ENCODE data around the gene CEP63. TPM values are rescaled to one million over a fixed set of nuclear protein-coding genes. Genes with fewer than 3 reads are reported as not detected.
"Not testable (repeated sequence)": the region's sequence is repeated elsewhere in the genome, so short reads cannot be mapped to it uniquely, and the experiment has no call there.

The CEP63 gene
- polyA plus RNA-seq, 1 donor from 2014 or later = 23.9 TPM

DNA sequence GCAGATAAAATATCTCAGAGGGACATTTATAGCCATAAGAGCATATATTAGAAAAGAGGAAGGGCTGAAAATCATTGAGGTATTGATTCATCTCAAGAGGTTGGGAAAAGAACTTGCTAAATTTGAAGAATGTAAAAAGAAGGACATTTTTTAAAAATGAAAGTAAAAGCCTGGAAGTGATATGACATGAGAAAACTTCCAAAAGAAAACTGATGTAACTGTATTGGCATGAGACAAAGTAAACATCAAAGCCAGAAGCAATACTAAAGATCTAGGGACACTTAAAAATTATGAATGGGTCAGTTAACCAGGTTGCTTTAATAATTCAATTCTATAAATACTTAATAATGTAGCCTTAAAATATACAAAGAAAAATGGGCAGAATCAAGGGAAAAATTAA lies 31.9 kb downstream of the CEP63 start:
- Mint-ChIP-seq H3K36me3 (peaks cover 34% of the 10 kb centered on the region), H3K4me3 (no peak overlapping the region)

DNA sequence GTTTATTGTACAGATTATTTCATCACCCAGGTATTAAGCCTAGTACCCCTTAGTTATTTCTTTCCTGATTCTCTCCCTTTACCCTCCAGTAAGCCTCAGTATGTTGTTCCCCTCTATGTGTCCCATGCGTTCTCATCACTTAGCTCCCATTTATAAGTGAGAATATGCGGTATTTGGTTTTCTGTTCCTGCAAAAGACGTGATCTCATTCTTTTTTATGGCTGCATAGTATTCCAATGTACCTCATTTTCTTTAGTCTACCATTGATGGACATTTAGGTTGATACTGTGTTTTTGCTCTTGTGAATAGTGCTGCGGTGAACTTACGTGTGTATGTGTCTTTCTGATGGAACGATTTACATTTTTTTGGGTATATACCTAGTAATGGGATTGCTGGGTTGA lies 36.7 kb downstream of the CEP63 start:
- peaks cover 0 to 2% (median under 1%) of the 10 kb centered on the region in 3 donors for H3K4me1 Mint-ChIP-seq
- no peak overlapping the region for H3K4me3 Mint-ChIP-seq
- H3K27me3 Mint-ChIP-seq = no peaks in the 10 kb centered on the region
- H3K36me3 Mint-ChIP-seq = peaks cover 38% of the 10 kb centered on the region
- H3K9me3 Mint-ChIP-seq = peaks cover 17 to 62% (median 20%) of the 10 kb centered on the region in 3 donors
- H3K27ac Mint-ChIP-seq = no peak overlapping the region

More for the DNA sequence above, 31.9 kb downstream of the CEP63 start:
- Mint-ChIP-seq H3K9me3 (peaks cover 5 to 28% (median 7%) of the 10 kb centered on the region in 3 donors), H3K27me3 (no peaks in the 10 kb centered on the region), H3K4me1 (peaks cover 0 to 6% (median 2%) of the 10 kb centered on the region in 3 donors), H3K27ac (no peak overlapping the region)

DNA sequence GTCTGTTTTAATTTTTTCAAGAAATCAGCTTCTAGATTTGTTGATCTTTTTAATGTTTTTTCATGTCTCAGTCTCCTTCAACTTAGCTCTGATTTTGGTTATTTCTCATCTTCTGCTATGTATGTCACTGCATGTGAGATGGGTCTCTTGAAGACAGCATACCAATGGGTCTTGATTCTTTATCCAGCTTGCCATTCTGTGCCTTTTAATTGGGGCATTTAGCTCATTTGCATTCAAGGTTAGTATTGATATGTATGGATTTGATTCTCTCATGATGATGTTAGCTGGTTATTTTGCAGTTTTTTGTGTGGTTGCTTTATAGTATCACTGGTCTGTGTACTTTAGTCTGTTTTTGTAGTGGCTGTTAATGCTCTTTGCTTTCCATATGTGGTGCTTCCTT lies 39.4 kb downstream of the CEP63 start:
- H3K36me3 Mint-ChIP-seq = peaks cover 32% of the 10 kb centered on the region
- H3K9me3 Mint-ChIP-seq = peaks cover 14 to 52% (median 17%) of the 10 kb centered on the region in 3 donors
- H3K27ac Mint-ChIP-seq = no peak overlapping the region
- no peak overlapping the region for H3K4me3 Mint-ChIP-seq
- no peaks in the 10 kb centered on the region for H3K27me3 Mint-ChIP-seq
- peaks cover 0 to 2% (median 0%) of the 10 kb centered on the region in 3 donors for H3K4me1 Mint-ChIP-seq

DNA sequence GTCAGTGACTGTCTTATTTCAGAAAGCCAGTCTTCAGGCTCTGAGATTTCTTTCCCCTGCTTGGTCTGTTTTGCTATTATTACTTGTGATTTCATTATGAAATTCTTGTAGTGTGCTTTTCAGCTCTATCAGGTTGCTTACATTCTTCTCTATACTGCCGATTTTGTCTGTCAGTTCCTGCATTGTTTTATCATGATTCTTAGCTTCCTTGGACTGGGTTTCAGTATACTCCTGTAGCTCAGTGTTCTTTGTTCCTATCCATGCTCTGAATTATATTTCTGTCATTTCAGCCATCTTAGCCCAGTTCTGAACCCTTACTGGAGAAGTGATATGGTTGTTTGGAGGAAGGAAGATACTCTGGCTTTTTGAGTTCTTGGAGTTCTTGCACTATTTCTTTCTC lies 40.5 kb downstream of the CEP63 start:
- Mint-ChIP-seq H3K36me3 (peaks cover 26% of the 10 kb centered on the region), H3K27ac (no peak overlapping the region), H3K27me3 (no peaks in the 10 kb centered on the region), H3K9me3 (peaks cover 14 to 48% (median 17%) of the 10 kb centered on the region in 3 donors), H3K4me3 (no peak overlapping the region), H3K4me1 (peaks cover 0 to 2% (median 0%) of the 10 kb centered on the region in 3 donors)

DNA sequence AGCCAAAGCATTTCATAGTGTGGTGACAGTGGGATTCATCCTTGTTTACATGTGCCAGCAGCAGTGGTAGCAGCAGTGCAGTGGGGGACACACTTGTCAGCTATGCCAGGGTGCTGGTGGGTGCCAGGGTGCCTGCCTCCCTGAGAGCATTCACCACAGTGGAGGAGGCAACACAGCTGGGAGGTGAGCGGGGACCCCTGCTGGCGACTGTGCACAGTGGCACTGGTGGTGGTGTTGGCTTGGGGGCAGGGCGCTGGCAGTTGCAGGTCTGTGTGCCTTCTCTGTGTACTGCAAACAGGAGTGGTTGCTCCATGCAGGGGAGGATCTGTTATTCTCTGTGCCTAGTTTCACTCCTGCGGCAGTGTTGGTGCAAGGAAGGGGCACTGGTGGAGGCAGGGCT lies 41.2 kb downstream of the CEP63 start:
- H3K4me3 Mint-ChIP-seq = no peak overlapping the region

DNA sequence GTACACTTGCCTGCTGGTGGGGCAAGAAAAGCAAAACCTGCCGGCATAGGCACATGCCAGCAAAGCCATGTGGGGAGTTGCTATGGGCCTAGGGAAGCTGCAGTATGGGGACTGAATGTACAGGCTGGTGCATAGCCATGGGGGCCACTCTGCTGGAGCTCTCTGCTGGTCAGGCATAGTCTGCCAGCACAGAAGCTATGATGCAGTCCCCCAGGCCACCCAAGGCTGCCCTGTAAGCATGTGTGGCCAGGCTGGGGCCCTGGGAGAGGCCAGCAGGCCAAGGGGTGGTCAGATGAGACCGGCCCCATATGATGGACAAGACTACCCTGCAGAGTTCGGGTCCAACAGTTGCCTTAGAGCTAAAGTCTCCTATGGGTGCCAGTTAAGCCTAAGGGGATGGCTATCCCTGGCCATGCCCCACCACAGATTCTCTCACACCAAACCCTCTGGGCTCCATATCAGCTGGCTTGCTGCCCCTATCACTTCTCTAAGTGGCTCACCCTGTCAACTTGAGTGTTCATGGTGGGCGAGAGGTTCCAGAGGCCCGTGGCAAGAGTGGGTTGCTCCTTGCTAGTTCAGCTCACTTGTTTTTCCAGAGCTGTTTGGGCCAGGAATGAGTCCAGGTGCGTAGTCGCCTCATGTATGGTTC lies 41.8 kb downstream of the CEP63 start:
- Mint-ChIP-seq H3K27ac (no peak overlapping the region), H3K36me3 (peaks cover 19% of the 10 kb centered on the region), H3K27me3 (no peaks in the 10 kb centered on the region), H3K9me3 (peaks cover 12 to 38% (median 14%) of the 10 kb centered on the region in 3 donors), H3K4me1 (peaks cover 0 to 2% (median 0%) of the 10 kb centered on the region in 3 donors), H3K4me3 (no peak overlapping the region)

More for the DNA sequence above, 41.2 kb downstream of the CEP63 start:
- Mint-ChIP-seq H3K9me3 (peaks cover 14 to 44% (median 16%) of the 10 kb centered on the region in 3 donors), H3K4me1 (peaks cover 0 to 2% (median 0%) of the 10 kb centered on the region in 3 donors), H3K27ac (peak overlapping the region in 1 of 3 donors; percentile 16), H3K27me3 (no peaks in the 10 kb centered on the region), H3K36me3 (peaks cover 22% of the 10 kb centered on the region)

DNA sequence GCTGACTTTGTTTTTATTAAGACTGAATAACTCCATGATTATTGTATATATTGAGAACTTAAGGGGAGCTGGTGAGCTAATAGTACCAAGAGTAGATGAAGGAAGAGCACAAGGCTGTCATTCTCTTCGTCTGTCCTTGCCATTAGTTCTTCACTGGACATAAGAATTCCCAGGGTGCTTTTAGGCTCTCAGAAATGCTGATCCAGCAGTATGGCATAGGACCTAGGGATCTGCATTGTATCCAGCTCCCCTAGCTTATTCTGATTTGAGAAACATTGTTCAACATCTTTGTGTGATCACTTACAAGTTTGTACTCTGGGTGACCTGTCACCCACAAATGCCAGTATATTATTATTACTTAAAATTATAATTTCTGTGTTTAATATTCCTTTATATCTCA lies 47.6 kb downstream of the CEP63 start:
- Mint-ChIP-seq H3K4me3 (no peak overlapping the region), H3K27me3 (no peaks in the 10 kb centered on the region), H3K9me3 (no peaks in the 10 kb centered on the region), H3K36me3 (peaks cover 8% of the 10 kb centered on the region), H3K27ac (no peak overlapping the region), H3K4me1 (peaks cover 0 to 2% (median 0%) of the 10 kb centered on the region in 3 donors)

DNA sequence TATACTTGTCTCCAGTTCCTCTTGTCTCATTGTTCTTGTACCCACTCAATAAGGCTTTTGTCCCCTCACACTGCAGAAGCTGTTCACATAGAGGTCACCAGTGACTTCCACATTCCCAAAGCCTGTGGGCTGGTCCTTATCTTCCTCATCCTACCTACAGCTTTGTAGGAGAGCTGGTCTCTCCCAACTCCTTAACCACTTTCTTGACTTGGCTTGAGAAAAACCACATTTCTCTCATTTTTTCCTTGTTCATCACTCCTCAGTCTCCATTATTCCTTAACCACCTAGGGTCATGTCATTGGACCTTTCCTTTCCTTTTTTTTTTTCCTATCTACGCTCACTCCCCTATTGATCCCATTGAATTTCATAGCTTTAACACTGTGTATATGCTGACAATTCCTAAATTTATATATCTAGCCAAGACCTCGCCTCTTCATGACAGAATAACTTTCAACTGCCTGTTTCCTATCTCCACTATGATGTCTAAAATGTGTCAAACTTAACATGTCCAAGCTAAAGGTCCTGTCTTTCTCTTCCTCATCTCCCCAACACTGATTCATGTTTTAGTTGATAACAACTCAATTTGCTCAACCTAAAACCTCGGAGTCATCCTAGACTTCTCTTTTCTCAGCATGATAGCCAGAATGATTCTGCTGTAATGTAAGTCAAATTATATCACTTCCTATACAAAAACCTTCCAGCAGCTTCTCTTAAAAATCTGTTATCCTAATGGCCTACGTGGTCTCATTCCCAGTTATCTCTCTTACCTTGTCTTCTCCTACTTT lies 49.5 kb downstream of the CEP63 start:
- H3K4me1 Mint-ChIP-seq = no peaks in the 10 kb centered on the region
- H3K27ac Mint-ChIP-seq = no peak overlapping the region
- H3K9me3 Mint-ChIP-seq = no peaks in the 10 kb centered on the region
- no peaks in the 10 kb centered on the region for H3K27me3 Mint-ChIP-seq
- H3K4me3 Mint-ChIP-seq = no peak overlapping the region
- H3K36me3 Mint-ChIP-seq = peaks cover 8% of the 10 kb centered on the region

DNA sequence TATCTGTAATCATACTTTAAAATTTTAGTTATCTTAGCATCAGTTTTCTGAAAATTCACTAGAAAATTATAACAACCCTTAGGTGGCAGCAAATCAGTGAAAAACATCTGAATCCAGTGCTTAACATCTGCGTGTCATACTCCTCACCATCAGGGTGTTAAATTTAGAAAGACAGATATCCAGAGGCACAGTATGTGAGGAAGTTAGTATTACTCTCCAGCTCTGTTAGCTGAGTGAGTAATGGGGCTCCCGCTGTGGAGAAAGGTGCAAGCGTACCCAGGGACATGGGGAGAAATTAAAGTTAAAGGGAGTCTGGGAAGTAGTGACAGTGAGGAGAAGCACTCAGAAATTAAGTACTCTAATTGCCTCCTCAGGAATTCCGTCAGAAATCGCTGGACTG lies 50.9 kb downstream of the CEP63 start:
- H3K27me3 Mint-ChIP-seq = no peaks in the 10 kb centered on the region
- no peak overlapping the region for H3K4me3 Mint-ChIP-seq
- no peaks in the 10 kb centered on the region for H3K4me1 Mint-ChIP-seq
- H3K36me3 Mint-ChIP-seq = peaks cover 8% of the 10 kb centered on the region
- no peak overlapping the region for H3K27ac Mint-ChIP-seq
- H3K9me3 Mint-ChIP-seq = no peaks in the 10 kb centered on the region

DNA sequence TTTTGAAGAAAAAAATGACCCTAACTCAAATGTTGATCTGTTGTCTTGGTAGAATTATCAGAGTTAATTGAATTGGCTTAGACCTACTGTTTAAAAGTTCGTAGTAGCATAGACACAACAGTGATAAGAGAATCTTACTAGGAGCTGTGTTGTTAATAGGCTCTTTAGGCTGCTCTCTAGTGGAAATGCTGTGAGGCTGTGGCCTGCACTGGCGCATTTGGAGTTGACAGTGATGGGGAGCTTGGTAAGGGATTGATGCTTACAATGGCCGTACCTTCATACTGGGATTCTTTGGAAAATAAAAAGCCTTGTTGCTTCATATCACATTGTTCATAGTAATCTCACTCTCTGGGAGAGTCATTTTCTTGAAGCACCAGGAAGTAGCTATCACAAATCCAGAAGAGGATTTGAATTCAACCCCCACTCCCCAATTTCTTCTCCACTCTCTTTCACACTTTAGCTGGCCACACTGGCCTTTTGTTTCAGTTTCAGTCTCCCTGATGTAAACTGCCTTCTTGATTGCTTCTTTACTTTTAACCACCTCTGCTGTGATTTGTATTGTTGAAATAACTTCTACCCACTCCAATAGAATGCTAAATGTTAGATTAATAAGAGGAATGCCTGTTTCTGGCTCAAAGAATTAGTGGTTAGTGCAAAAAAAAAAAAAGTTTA lies 56.6 kb downstream of the CEP63 start:
- H3K4me1 Mint-ChIP-seq = no peaks in the 10 kb centered on the region

DNA sequence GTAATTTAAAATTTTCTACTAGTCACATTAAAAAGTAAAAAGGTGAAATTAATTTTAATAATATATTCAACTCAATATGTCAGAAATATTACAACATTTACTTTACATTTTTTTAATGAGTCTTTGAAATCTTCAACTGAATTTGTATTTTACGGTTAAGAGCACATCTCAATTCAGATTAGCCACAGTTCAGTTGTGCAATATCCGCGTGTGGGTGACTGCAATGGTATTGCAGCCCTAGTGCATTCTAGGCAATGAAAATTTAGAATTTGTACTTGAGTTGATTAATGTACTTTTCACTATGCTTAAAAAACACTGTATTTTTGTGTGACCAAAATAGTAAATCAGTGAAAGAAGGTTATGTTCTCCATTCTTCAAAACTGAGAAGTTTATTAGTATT lies 57.3 kb downstream of the CEP63 start:
- Mint-ChIP-seq H3K36me3 (peaks cover 2% of the 10 kb centered on the region), H3K9me3 (no peaks in the 10 kb centered on the region)

More for the DNA sequence above, 56.6 kb downstream of the CEP63 start:
- Mint-ChIP-seq H3K36me3 (peaks cover 4% of the 10 kb centered on the region), H3K9me3 (no peaks in the 10 kb centered on the region), H3K27ac (no peak overlapping the region), H3K4me3 (no peak overlapping the region), H3K27me3 (no peaks in the 10 kb centered on the region)

DNA sequence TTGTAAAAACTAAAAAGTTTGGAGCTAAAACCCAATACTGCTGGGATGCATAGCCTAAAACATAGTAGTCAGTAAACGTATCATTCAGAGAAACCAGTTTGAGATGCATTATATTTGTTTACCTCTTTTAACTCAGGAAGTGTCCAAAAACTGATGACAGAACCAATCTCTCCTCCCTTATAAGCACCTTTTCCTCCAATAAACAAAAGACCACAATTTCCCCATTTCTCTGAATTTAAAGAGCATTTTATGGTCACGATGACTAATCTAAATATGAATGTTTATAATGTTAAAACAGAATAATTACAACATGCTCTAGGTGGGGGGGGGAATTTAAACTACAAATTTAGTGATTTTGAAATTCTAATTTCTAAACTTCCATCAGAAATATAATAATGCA lies 58.5 kb downstream of the CEP63 start:
- peaks cover 6% of the 10 kb centered on the region for H3K36me3 Mint-ChIP-seq
- H3K4me1 Mint-ChIP-seq = no peaks in the 10 kb centered on the region
- no peaks in the 10 kb centered on the region for H3K9me3 Mint-ChIP-seq
- no peak overlapping the region for H3K27ac Mint-ChIP-seq
- no peaks in the 10 kb centered on the region for H3K27me3 Mint-ChIP-seq
- H3K4me3 Mint-ChIP-seq = no peak overlapping the region

More for the DNA sequence above, 57.3 kb downstream of the CEP63 start:
- no peak overlapping the region for H3K4me3 Mint-ChIP-seq
- H3K27ac Mint-ChIP-seq = no peak overlapping the region
- no peaks in the 10 kb centered on the region for H3K27me3 Mint-ChIP-seq
- H3K4me1 Mint-ChIP-seq = no peaks in the 10 kb centered on the region

DNA sequence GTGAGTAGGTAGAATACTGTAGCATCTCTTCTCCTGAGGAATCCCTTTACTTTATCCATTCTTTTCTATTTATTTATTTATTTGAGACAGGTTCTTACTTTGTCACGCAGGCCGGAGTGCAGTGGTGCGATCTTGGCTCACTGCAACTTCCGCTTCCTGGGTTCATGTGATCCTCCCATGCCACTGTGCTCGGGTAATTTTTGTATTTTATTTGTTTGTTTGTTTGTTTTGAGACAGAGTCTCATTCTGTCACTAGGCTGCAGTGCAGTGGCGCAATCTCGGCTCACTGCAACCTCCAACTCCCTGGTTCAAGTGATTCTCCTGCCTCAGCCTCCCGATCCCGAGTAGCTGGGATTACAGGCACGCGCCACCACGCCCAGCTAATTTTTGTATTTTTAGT lies 58.9 kb downstream of the CEP63 start:
- not testable (repeated sequence) for H3K4me3 Mint-ChIP-seq, H3K27ac Mint-ChIP-seq, H3K9me3 Mint-ChIP-seq, H3K4me1 Mint-ChIP-seq, H3K36me3 Mint-ChIP-seq, H3K27me3 Mint-ChIP-seq

DNA sequence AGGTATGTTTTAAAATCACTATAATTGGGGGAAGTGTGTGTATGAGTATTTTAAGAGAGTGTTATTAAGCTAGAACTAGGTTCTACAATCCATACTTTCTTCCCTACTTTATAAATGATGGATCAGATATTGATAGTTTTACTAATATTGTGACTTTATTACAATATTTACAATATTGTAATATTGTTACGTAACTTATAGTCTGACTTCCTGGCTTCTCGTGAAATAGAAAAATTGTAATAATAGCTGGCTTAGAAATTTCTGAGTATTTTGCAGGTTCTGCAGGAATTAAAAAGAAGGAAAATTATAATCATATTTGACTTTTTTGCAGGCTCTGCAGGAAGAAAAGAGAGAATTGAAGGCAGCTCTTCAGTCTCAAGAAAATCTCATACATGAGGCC lies 60.0 kb downstream of the CEP63 start:
- Mint-ChIP-seq H3K27me3 (no peaks in the 10 kb centered on the region), H3K36me3 (peaks cover 18% of the 10 kb centered on the region), H3K4me1 (no peaks in the 10 kb centered on the region), H3K27ac (no peak overlapping the region), H3K4me3 (no peak overlapping the region), H3K9me3 (no peaks in the 10 kb centered on the region)

DNA sequence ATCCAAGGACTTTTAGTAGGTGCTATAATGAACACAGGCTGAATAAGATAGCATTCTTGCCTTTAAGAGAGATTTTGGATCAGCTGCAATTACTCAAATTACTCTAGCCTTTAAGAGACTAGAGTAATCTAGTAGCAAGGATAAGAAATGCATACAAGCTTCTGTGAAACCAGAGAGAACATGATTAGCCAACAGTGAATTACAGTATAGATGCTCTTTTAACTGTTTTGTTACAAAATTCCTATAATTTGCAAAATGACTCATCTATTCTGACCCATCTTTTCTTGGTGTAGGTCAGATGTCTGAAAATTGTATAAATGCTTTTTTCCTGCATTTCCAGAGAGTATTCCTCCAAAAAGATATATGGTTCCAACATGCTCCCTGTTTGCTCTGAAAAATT lies 66.9 kb downstream of the CEP63 start:
- Mint-ChIP-seq H3K27ac (no peak overlapping the region), H3K36me3 (peaks cover 32% of the 10 kb centered on the region), H3K4me3 (no peak overlapping the region), H3K9me3 (no peaks in the 10 kb centered on the region), H3K27me3 (no peaks in the 10 kb centered on the region), H3K4me1 (no peaks in the 10 kb centered on the region)
